Non-pigmented ciliary epithelial cell (primary cell): ENCODE data around the gene MED31.
"Not testable (repeated sequence)": the region's sequence is repeated elsewhere in the genome, so short reads cannot be mapped to it uniquely, and the experiment has no call there.

Source experiments
- DNase-seq: peaks from one replicate; pipeline ENCODE4 v3.0.0-alpha.2; 2010; ENCODE audit warnings: low read depth

Gene MED31

GRCh38 chr17:6655732-6656361 is 4.4 kb upstream of the MED31 start:
- not testable (repeated sequence) for DNase-seq

GRCh38 chr17:6654841-6655731 is 3.7 kb upstream of the MED31 start:
- no peak for DNase-seq

GRCh38 chr17:6651919-6652452 is 581 bp upstream of the MED31 start:
- DNase-seq, result no peak

- DNase-seq, result no peak
Measured at GRCh38 chr17:6648181-6648580, 3.2 kb downstream of the MED31 start.

- DNase-seq, result peak; percentile 83
Measured at GRCh38 chr17:6643451-6644125, 7.8 kb downstream of the MED31 start.

- DNase-seq, result no peak
Measured at GRCh38 chr17:6642592-6642991, 8.8 kb downstream of the MED31 start.

GRCh38 chr17:6641247-6641863 is 10.1 kb downstream of the MED31 start:
- no peak for DNase-seq

GRCh38 chr17:6640536-6641246 is 10.7 kb downstream of the MED31 start, which contains the start of the genes KIAA0753 and TXNDC17:
KIAA0753 (minus strand) TSS chr17:6640711; CDS start chr17:6635103, 5,608 bp downstream.
TXNDC17 (plus strand) TSS chr17:6641060; CDS start chr17:6641083, 23 bp downstream.
- peak; percentile 53 for DNase-seq

- DNase-seq, result no peak
Measured at GRCh38 chr17:6639586-6640535, 11.5 kb downstream of the MED31 start.

GRCh38 chr17:6639014-6639585 is 12.3 kb downstream of the MED31 start:
- no peak for DNase-seq

GRCh38 chr17:6638046-6638908 is 13.1 kb downstream of the MED31 start:
- DNase-seq, result no peak

- no peak for DNase-seq
Measured at GRCh38 chr17:6637458-6637840, 14.0 kb downstream of the MED31 start.

GRCh38 chr17:6636616-6637457 is 14.6 kb downstream of the MED31 start:
- DNase-seq, result no peak

GRCh38 chr17:6636105-6636504 is 15.3 kb downstream of the MED31 start:
- no peak for DNase-seq

- DNase-seq, result no peak
Measured at GRCh38 chr17:6633263-6633662, 18.1 kb downstream of the MED31 start.

- DNase-seq, result no peak
Measured at GRCh38 chr17:6632530-6632929, 18.9 kb downstream of the MED31 start.

- DNase-seq, result no peak
Measured at GRCh38 chr17:6630390-6630789, 21.0 kb downstream of the MED31 start.

- DNase-seq, result no peak
Measured at GRCh38 chr17:6627019-6627418, 24.4 kb downstream of the MED31 start.
